COLO668 (cell line): ENCODE measurements around the gene MCF2.
"Not testable (repeated sequence)": the region's sequence is repeated elsewhere in the genome, so short reads cannot be mapped to it uniquely, and the experiment has no call there.

ENCODE experiments used
- DNase-seq: peaks from one replicate; lab custom pipeline; 2025; ENCODE audit not compliant: unreplicated experiment; lab: John Stamatoyannopoulos, UW

MCF2 gene, protein sequence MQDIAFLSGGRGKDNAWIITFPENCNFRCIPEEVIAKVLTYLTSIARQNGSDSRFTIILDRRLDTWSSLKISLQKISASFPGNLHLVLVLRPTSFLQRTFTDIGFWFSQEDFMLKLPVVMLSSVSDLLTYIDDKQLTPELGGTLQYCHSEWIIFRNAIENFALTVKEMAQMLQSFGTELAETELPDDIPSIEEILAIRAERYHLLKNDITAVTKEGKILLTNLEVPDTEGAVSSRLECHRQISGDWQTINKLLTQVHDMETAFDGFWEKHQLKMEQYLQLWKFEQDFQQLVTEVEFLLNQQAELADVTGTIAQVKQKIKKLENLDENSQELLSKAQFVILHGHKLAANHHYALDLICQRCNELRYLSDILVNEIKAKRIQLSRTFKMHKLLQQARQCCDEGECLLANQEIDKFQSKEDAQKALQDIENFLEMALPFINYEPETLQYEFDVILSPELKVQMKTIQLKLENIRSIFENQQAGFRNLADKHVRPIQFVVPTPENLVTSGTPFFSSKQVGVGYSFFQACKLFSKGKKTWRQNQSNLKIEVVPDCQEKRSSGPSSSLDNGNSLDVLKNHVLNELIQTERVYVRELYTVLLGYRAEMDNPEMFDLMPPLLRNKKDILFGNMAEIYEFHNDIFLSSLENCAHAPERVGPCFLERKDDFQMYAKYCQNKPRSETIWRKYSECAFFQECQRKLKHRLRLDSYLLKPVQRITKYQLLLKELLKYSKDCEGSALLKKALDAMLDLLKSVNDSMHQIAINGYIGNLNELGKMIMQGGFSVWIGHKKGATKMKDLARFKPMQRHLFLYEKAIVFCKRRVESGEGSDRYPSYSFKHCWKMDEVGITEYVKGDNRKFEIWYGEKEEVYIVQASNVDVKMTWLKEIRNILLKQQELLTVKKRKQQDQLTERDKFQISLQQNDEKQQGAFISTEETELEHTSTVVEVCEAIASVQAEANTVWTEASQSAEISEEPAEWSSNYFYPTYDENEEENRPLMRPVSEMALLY

DNA sequence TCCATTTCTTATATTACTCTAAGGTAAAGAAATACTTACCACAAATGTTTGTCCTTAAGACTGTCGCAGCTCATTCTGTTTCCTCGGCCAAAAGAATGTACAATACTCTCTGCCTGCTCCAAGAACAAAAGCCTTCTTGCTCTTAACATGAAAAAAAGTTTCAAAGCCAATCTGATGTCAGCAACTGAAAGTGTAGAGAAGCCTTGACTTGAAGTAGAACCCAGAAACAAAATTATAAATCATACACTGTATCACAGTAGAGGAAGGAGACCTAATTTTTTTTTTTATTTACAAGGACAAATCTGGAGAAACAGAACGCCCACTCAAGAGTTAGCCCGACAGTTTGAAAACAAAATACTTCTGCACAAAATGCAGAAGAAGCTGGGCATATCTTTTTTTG is at the start of gene MCF2:
MCF2 (minus strand) TSS at position 101 of the 400 bp plus-strand sequence. CDS start 56,423 bp downstream, outside the sequence.
- no peak for DNase-seq

DNA sequence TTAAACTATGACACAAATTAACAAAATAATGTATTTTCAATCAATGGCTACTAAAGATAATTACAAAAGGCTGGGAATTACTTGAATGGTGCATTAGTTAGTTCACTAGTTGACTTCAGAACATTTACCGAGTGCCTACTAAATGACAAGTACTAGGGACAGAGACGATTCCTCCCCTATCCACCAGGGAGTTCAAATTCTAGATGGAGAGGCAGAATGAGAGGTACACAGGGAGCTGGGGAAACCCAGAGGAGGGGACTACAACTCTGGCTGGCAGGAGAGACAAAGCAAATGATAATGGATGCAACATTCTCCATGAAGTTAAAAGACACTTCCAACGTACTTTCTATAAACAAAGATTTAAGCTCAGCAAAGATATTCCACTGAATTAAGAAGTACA is 43.1 kb upstream of the MCF2 start:
- no peak for DNase-seq

DNA sequence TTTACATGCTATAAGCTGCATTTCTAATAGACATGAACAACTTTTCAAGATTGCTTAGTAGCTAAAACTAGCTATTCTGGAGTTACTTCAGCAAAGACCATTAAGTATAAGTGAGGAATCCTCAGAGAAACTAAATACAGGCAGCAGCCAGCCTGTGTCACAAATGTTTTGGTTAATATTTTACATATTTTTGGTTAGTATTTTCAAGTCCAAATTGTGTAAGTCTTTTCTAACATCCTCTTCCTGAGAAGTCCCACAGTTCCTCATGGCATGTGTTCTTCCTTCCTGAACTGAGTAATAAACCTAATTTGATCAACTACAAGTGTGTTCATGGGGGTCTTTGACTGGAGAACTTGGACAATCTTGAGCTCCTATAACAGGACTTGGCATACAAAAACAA is 42.4 kb upstream of the MCF2 start:
- no peak for DNase-seq

DNA sequence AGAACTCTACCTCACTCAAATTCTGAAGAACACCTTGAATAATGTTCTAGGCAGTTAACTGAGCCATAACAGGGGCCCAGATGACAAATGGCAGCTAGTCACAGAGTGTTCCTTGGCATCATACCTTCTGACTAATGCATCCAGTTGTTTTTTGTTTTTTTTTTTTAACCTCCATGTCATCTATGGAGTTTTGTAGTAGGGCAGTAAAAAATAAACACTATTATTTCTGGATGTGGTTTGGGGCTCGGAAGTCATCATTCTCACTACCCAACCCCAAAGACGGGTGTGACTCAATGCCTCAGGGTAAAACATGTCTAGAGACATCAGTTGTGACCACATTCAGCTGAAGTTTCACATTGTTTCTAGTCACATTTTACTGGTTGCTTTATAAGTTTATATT is 31.2 kb upstream of the MCF2 start:
- no peak for DNase-seq

DNA sequence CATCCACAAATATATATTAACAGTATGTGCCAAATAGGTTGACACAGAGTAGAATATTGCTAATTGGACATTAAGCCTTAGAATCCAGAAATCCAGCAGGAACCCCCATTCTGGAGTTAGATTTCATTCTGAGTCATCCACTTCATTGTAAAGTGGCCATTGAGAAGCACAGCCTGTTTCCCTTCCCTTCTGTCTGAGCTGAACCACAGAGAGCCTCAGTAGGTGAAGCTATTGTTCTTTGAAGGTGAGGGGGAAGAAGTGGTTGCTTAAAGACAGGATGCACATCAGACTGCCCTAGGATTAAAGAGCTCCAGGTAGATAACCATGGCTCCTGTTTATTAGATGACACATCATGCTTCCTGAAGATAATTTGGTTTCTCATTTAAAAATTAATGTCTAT is 30.6 kb upstream of the MCF2 start:
- peak; percentile 20 for DNase-seq

DNA sequence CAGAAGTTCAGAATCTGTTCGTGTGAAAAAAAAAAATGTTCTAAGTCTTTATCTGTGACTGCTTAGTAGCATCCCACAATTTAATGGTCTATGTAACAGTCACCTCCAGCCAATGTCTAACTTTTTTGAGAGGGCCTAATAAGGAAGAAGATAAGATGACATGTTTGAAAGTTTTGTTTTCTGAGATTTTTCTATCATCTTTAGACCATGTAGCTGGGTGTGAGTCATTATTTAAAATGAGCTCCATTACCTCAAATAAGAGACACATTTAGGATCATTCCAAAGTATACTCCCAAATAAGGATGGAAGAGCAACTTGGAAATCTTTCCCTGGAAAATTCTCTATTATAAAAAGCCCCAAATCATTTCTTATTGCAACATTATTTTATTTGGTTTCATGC is 28.2 kb upstream of the MCF2 start:
- no peak for DNase-seq

DNA sequence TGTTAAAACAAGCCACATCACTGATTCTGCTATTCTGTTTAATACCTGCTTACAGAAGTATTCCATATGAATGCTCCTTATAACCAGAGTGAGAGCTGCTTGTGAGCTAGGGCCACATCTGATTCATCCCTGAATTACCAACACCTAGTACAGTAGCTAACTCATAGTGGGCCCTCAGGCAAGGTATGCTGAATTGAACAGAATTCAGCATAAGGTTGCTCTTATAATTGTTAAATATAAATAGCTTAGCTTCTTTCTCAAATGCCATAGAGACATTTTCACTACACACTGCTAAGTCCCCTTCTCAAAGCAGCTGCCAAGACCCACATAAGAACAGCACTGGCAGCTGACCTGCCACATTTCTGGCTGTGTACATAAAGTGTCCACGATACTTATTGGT is 27.0 kb upstream of the MCF2 start:
- DNase-seq: no peak

DNA sequence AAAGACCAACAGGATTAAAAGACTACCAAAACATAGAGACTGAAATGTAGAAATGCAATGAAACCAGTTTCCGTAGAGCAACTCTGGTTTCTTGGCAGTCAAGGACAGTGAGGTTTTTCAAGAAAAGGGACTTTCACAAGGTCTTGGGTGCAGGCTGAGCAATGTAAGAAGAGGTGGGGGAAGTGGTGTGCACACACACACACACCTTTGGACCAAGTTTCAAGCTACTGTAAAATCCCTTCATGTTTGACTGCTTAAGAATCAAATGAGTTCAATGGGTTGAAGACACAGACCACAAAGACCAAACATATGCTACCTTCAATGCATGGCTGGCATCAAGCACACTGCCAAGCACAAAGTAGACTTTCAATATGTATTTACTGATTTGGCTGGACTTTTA is 17.8 kb upstream of the MCF2 start:
- DNase-seq: no peak

DNA sequence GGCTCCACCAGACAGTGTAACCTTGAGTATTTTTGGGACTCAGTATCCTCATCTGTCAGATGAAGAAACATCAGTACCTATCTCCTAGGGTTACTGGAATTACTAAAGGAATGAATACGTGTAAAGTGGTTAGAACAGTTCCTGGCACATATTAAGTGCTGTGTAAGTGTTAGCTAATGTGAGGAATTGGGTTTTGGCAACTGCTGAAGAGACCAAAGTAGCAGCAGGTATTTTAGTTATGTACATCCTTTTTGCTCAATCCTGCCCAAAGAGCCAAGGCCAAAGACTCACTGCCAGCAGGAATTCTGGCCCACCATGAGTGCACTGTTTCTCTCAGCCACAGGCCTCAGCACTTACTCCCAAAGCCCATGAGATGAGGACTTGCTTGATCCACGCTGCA is 16.7 kb upstream of the MCF2 start:
- no peak for DNase-seq

DNA sequence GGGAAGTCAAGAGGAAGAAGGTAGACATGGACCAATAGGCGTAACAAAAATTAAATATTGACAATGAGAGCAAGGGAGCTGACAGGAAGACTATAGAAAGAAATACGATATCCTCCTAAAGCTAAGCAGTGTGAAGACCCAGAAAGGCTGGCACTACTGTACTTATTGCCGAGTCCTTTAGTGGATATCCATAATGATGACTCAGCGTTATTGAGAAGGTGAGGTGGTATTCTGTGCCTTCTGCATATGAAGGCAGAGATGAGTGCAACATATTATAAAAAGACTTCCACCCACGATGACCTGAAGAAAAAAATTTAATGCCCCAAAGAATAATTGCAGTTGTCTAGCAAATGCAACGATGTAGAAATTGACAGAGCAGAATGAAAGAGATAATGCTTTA is 13.0 kb upstream of the MCF2 start:
- no peak for DNase-seq

DNA sequence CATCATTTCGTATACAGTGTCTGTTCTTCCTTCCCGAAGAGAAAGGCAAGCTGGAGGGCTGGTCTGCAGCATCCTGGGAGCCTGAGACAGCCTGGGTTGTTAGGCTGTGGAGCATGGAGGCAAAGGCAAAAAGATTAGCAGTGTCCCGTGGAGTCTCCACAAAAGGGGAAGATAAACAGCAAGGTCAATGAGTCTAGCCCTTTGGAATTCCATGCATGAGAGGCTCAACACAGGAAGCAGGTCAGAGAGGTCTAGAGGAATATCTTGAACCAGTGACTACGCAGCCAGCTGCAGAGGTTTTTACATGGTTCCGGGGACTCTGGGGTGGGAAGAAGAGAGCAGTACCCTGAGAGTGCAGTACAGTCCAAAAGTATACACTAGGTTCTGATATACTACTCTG is 12.2 kb upstream of the MCF2 start:
- DNase-seq: no peak

DNA sequence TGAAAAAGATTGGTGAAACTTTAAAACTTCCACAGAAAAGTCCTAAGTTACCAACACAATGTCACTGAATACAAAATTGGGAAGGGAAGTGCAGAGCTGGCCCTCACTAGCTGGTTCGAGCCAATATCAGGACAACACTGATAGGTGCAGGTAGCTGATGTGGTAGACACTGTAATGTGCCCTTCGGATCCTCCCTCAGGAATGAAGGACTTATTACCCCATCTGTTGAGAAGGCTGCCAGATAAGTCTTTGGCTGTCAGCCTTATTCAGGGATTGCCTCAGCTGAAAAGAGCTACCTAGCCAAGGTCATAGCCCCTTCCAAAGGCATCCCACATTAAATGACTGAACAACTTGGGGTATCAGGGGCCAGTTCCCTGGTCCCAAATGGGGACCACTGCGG is 5.3 kb downstream of the MCF2 start:
- DNase-seq: no peak

DNA sequence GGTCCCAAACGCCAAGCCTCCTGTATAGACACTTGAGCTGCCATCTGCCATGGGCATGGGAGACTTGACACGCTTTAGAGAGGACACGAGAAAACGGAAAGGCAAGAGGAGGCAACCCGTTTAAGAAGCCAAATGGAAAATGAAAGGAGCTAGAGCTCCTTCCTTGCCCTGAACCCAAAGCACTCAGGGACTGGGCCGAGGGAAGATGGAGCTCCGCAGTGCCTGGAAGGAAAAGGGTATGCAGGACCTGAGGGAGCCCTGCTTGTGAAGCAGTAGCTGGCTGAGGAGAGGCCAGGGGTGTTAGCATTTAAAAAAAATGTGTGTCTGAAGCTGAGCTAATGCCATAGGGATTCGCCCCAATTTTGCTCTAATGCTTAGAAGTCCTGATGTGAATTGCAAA is 15.1 kb downstream of the MCF2 start:
- no peak for DNase-seq

DNA sequence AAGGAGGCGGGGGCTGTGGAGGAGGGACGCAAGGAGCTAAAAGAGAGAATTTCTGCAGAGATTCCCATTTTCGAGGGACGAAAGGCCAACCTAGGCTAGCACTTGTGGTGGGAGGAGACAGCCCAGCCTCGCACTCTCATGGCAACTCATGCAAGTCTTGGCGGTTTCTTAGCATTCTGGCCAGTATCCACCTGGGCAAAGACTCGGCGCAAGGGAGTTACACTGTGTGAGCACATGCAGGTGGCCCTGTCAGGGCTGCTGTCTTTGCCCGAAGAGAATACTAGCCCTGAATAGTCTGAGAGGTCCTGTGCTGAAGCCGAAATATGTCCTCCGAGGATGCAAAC is 15.5 kb downstream of the MCF2 start:
- no peak for DNase-seq

DNA sequence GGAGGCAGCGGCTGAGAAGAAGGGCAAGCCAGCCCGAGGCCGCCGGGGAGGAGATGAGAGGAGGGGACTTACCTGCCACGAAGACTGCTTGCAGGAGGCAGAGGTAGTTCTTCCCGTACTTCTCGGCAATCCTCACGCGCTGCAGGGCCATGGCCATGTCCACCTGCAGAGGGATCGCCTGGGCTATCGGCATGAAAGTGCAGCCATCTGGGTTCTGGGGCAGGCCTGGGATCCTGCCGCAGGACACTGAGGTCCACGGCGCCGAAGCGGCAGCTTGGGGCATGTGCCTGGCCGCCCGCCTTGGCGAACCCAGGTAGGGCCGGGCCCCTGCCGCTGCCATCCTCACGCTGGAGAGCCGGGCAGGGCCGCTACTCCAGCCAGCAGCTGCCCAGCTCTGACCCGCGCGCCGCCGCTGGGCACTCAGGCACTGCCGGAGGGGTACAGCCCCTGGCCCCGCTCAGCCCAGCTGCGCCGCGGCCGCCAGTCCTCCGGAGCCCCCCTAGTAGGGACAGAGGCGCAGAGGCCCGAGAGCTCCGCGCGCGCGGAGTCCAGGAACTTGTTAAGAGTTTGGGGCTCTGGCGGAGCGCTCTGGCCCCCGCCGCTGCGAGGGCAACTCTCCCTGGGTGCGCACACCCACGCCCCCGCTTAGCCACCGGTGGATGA is 16.0 kb downstream of the MCF2 start:
- DNase-seq: peak; percentile 18

DNA sequence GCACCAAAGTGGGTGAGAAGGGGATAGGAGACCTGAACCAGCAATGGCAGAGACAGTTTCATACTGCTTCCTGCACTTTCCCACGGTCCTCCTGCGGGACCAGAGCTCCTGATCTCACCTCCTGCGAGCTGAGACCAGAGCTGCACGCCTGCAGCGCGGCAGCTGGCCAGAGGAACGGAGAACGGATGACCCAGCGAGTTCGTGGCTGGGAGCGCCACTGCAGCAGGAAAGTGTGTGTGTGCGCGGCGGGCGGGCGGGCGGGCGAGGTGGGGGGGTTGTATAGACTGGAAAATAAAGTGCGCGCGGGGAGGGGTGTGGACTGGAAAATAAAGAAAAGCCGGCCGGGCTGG is 16.5 kb downstream of the MCF2 start:
- DNase-seq: peak; percentile 27

DNA sequence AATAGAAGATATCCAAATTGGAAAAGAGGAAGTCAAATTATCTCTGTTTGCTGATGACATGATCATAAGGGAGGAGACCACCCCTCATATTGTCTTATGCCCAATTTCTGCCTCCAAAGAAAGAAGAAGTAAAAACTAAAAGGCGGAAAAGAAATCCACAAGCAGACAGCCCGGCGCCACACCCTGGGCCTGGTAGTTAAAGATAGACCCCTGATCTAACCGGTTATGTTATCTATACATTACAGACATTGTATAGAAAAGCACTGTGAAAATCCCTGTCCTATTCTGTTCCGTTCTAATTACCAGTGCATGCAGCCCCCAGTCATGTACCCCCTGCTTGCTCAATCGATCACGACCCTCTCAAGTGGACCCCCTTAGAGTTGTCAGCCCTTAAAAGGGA is 22.8 kb downstream of the MCF2 start:
- not testable (repeated sequence) for DNase-seq

DNA sequence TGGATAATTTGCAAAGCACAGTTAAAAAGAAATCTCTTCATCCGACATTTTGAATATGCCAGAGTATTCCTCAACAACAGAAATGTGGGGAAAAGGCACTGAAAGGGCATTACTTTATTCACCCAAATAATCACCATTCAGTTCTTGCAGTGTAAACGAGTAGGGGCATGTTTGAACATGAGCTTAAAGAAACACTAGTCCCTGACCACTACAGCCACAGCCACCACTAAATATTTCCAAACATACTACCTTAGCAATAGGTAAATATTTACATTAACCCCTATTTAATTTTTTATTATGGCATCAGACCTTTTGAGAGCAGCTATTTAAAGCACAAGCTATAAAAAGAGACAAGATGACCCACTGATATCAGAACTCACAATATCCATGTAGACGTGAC is 27.6 kb downstream of the MCF2 start:
- no peak for DNase-seq

DNA sequence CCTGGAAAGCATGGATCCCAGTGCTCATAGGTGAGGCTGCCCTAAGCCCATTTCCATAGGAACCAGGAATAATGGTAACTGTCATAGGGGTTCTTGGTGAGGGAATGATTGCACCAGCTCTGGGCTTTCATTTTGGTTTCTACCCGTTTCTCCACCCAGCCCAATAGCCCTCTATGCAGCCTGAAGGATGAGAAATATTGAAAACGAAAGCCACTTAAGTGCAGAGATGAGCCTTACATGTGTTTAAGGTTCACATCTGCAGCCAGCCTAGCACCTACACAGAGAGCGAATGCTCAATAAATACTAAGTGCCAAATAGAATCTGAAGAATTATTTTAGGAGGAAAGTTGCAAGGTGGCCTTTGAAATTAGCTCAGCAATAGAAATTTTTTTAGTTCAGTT is 60.4 kb downstream of the MCF2 start:
- no peak for DNase-seq

DNA sequence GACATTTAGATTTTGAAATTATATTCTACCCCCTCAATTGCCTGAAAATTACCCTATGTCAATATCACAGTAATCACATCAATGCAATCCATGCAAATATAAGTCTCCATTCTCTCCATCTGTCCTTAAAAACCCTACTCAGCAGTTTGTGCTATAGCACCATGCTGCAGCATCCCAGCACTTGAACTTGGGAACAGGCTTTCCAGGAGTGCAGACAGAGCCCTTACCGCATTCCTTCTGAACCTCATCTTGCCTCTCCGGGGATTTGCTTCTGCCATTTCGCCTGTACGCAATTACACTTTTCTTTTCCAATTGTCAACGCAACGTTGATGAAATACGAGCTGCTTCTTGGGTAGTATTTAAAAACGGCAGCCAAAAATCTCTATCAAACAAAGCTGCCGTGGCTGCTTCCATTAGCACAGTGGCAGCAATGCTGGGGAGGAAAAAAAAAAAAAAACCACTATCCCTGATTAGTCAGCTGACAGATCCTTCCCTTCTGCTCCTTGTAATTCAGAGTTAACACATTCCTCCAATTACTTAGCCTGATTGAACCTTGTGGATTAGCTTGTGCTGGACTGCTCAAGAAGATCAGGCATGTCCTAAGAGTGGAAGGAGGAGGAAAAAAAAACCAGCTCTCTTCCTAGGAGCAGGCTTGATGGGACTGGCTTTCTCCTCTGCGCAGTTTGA is 65.6 kb downstream of the MCF2 start:
- no peak for DNase-seq

DNA sequence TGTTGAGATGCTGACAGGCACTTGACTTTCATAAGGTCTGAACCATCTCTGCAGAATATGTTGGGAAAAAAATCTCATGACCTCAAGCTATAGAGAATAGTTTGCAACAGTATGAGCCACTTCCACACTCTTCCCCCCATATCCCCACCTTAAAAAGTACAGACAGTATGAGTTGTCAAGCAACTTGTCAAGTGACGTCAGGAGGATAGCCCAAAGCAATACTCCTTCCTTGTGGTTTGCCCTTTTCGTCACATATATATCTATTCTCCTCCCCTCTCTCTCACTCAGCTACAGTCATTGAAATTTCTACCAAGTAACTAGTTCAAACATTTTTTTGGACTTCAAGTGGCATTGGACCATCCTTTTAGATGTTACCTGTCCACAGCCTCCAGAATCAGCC is 67.7 kb downstream of the MCF2 start:
- no peak for DNase-seq
